NCI-H2029 treated with DMSO at 0.1 percent for 48 hours (cell line): ENCODE data around the gene MCEE.
A peak's percentile ranks its signal among the peaks of the same experiment; 100 is the strongest.

Source experiments
- DNase-seq: peaks from one replicate; lab custom pipeline; 2025; lab: John Stamatoyannopoulos, UW

Gene MCEE

GRCh38 chr2:71082402-71083252 is 47.4 kb downstream of the MCEE start:
- no peak for DNase-seq

- peak; percentile 53 for DNase-seq
Measured at GRCh38 chr2:71078624-71079023, 51.4 kb downstream of the MCEE start.

- DNase-seq = no peak
Measured at GRCh38 chr2:71074893-71075395, 55.1 kb downstream of the MCEE start.

- DNase-seq = no peak
Measured at GRCh38 chr2:71073475-71073874, 56.6 kb downstream of the MCEE start.

- no peak for DNase-seq
Measured at GRCh38 chr2:71072492-71072891, 57.5 kb downstream of the MCEE start.

- DNase-seq = no peak
Measured at GRCh38 chr2:71071681-71072398, 58.2 kb downstream of the MCEE start.

- DNase-seq = no peak
Measured at GRCh38 chr2:71070294-71071093, 59.5 kb downstream of the MCEE start.

- no peak for DNase-seq
Measured at GRCh38 chr2:71069376-71069775, 60.7 kb downstream of the MCEE start.

- DNase-seq = peak; percentile 81
Measured at GRCh38 chr2:71068218-71069035, 61.6 kb downstream of the MCEE start, which contains the start of gene NAGK. NAGK (plus strand) TSS chr2:71068648; CDS start chr2:71068684, 36 bp downstream.

- DNase-seq = no peak
Measured at GRCh38 chr2:71067567-71068217, 62.3 kb downstream of the MCEE start.

GRCh38 chr2:71066856-71067255 is 63.2 kb downstream of the MCEE start:
- DNase-seq = no peak

- no peak for DNase-seq
Measured at GRCh38 chr2:71064754-71065621, 65.0 kb downstream of the MCEE start.

- DNase-seq = no peak
Measured at GRCh38 chr2:71064110-71064611, 65.9 kb downstream of the MCEE start.

GRCh38 chr2:71063216-71063615 is 66.8 kb downstream of the MCEE start:
- no peak for DNase-seq

- no peak for DNase-seq
Measured at GRCh38 chr2:71060871-71061270, 69.2 kb downstream of the MCEE start.

GRCh38 chr2:71060211-71060610 is 69.8 kb downstream of the MCEE start:
- DNase-seq = no peak
